Hematopoietic multipotent progenitor cell (in vitro differentiated cells): ENCODE results near the gene KCTD7. TPM values are rescaled to one million over a fixed set of nuclear protein-coding genes. Genes with fewer than 3 reads are reported as not detected.
"Not testable (repeated sequence)": the region's sequence is repeated elsewhere in the genome, so short reads cannot be mapped to it uniquely, and the experiment has no call there.

Source experiments
- DNase-seq, 3 donors: peaks; one replicate each; pipeline ENCODE4 v3.0.0-alpha.2; 2011 to 2015; ENCODE audit warnings: low read depth in 2 of 3, low spot score in 2 of 3
- total RNA-seq: library from RNA; depleted of rRNA; stranded (reverse); fragments of >200 nt; gene quantifications from one replicate; pipeline ENCODE4 v1.2.3, GENCODE V29; 2012

KCTD7 gene
- total RNA-seq, 1 donor, result 3.5 TPM

GRCh38 chr7:66673124-66673640 lies 44.5 kb downstream of the KCTD7 start:
- DNase-seq, result not testable (repeated sequence)

- DNase-seq, result peak in 1 of 3 donors; percentile 16
Measured at GRCh38 chr7:66679633-66680244, 51.1 kb downstream of the KCTD7 start.

GRCh38 chr7:66681491-66682349 lies 53.0 kb downstream of the KCTD7 start:
- DNase-seq, result peak; percentile 91 to 97 (median 95)

- DNase-seq, result no peak
Measured at GRCh38 chr7:66682350-66683093, 53.8 kb downstream of the KCTD7 start.

- DNase-seq, result not testable (repeated sequence)
Measured at GRCh38 chr7:66683094-66683769, 54.6 kb downstream of the KCTD7 start.

GRCh38 chr7:66683770-66684123 lies 55.1 kb downstream of the KCTD7 start:
- no peak for DNase-seq

GRCh38 chr7:66685663-66686062 lies 57.0 kb downstream of the KCTD7 start:
- not testable (repeated sequence) for DNase-seq

GRCh38 chr7:66687186-66687585 lies 58.5 kb downstream of the KCTD7 start:
- no peak for DNase-seq

- not testable (repeated sequence) for DNase-seq
Measured at GRCh38 chr7:66687672-66688071, 59.0 kb downstream of the KCTD7 start.

- DNase-seq, result no peak
Measured at GRCh38 chr7:66689081-66689480, 60.4 kb downstream of the KCTD7 start.

- DNase-seq, result no peak
Measured at GRCh38 chr7:66693331-66693730, 64.7 kb downstream of the KCTD7 start.

Other genes starting within 250 kb of the KCTD7 start
- 15.6 TPM for gene RABGEF1, start 111.9 kb downstream of the KCTD7 start, total RNA-seq